HCT116 (cell line): ENCODE results near the gene SLAMF1. TPM values are rescaled to one million over a fixed set of nuclear protein-coding genes. Genes with fewer than 3 reads are reported as not detected.

Experiments used
- ATAC-seq: fragments of 200-7000 bp; cut with Tn5 transposase; 2 replicates; pipeline ENCODE4 v1.9.1; 2020; ENCODE audit warnings: mild to moderate bottlenecking, moderate library complexity
- BruUV-seq: library from RNA; stranded (reverse); fragments of 400-500 nt; replicated peaks from 2 replicates; lab custom pipeline; 2021; lab: Mats Ljungman, UMichigan
- CTCF ChIA-PET: fragments of 300-600 bp; sonication (Branson Sonifier 250); formaldehyde crosslinking; loops from one replicate; lab custom pipeline; 2021; ENCODE audit warnings: antibody characterized with exemption; lab: Charles Lee
- POLR2A ChIA-PET: fragments of 300-600, 350-600 bp; sonication (Branson Sonifier 250); formaldehyde crosslinking; loops from one replicate; lab custom pipeline; 2021; ENCODE audit warnings: antibody characterized with exemption; lab: Charles Lee
- RAD21 ChIA-PET, 2 experiments: fragments of 300-600 bp; sonication (Branson Sonifier 250); formaldehyde crosslinking; loops; one replicate each; lab custom pipeline; 2023; ENCODE audit warnings: low total read pairs in 2 of 2; ENCODE audit not compliant: uncharacterized antibody in 2 of 2, unreplicated experiment in 2 of 2, low non-redundant PET in 1 of 2; lab: Charles Lee
- DNase-seq: peaks from one replicate; pipeline ENCODE4 v3.0.0-alpha.2; 2010; ENCODE audit warnings: low read depth, low spot score
- H2AFZ ChIP-seq: fragments of 200-600 bp; shearing (Covaris generic), sonication (generic); 2 replicates; pipeline ENCODE4 v1.6.1; 2017; ENCODE audit warnings: low read depth, mixed run types, mixed read lengths, antibody characterized with exemption, low read length; ENCODE audit not compliant: poor library complexity, severe bottlenecking
- H3K27ac ChIP-seq: 2 replicates; pipeline ENCODE4 v1.5.1; 2012; ENCODE audit warnings: low read depth, low read length
- H3K27me3 ChIP-seq: fragments of 200-600 bp; sonication (generic); 2 replicates; pipeline ENCODE4 v1.6.1; 2016; ENCODE audit warnings: mixed run types, low read length, mixed read lengths; ENCODE audit not compliant: insufficient read depth
- H3K36me3 ChIP-seq, 2 experiments: fragments of 200-500 bp in 1 of 2; fragments of 200-600 bp in 1 of 2; sonication (Bioruptor generic) in 1 of 2; sonication (generic) in 1 of 2; 2 replicates each; pipeline versions ENCODE4 v1.5.1 to v1.6.1; 2014 to 2016; ENCODE audit warnings: low read length in 2 of 2, inconsistent platforms in 1 of 2, mixed read lengths in 1 of 2, mixed run types in 1 of 2; ENCODE audit not compliant: insufficient read depth in 2 of 2, control insufficient read depth in 1 of 2
- H3K4me1 ChIP-seq, 2 experiments: fragments of 200-600 bp in 1 of 2; sonication (generic) in 1 of 2; 2 replicates each; pipeline versions ENCODE4 v1.5.1 to v1.6.1; 2012 to 2017; ENCODE audit warnings: low read length in 2 of 2, inconsistent platforms in 1 of 2, mild to moderate bottlenecking in 1 of 2, mixed read lengths in 1 of 2, mixed run types in 1 of 2, moderate library complexity in 1 of 2; ENCODE audit not compliant: insufficient read depth in 2 of 2, control insufficient read depth in 1 of 2
- H3K4me2 ChIP-seq: fragments of 200-600 bp; sonication (generic); 2 replicates; pipeline ENCODE4 v1.6.1; 2017; ENCODE audit warnings: mixed run types, low read length, mixed read lengths
- H3K4me3 ChIP-seq, 2 experiments: fragments of 200-600 bp in 1 of 2; sonication (generic) in 1 of 2; replicated peaks in 1 of 2; 2 replicates each; pipeline ENCODE4 v1.5.1; 2011 to 2016; ENCODE audit warnings: low read length in 2 of 2, control low read depth in 1 of 2, low read depth in 1 of 2, mild to moderate bottlenecking in 1 of 2, mixed read lengths in 1 of 2, mixed run types in 1 of 2
- H3K79me2 ChIP-seq: fragments of 200-600 bp; sonication (generic); 2 replicates; pipeline ENCODE4 v1.6.1; 2017; ENCODE audit warnings: mild to moderate bottlenecking, mixed run types, low read length, moderate library complexity, mixed read lengths; ENCODE audit not compliant: insufficient read depth
- H3K9ac ChIP-seq: fragments of 200-600 bp; sonication (generic); 2 replicates; pipeline ENCODE4 v1.6.1; 2016; ENCODE audit warnings: low read length, mixed read lengths
- H3K9me2 ChIP-seq: fragments of 200-600 bp; sonication (generic), shearing (Covaris generic); 2 replicates; pipeline ENCODE4 v1.6.1; 2017; ENCODE audit warnings: mixed run types, mild to moderate bottlenecking, moderate library complexity; ENCODE audit not compliant: insufficient read depth
- H3K9me3 ChIP-seq, 2 experiments: fragments of 200-500 bp in 1 of 2; fragments of 200-600 bp in 1 of 2; sonication (Bioruptor generic) in 1 of 2; sonication (generic) in 1 of 2; 2 replicates each; pipeline ENCODE4 v1.6.1; 2014 to 2017; ENCODE audit warnings: low read length in 2 of 2, mixed read lengths in 2 of 2, inconsistent platforms in 1 of 2, low read depth in 1 of 2, mild to moderate bottlenecking in 1 of 2, mixed run types in 1 of 2, moderate library complexity in 1 of 2; ENCODE audit not compliant: control insufficient read depth in 1 of 2, insufficient read depth in 1 of 2
- H4K20me1 ChIP-seq: fragments of 200-600 bp; sonication (generic), shearing (Covaris generic); 2 replicates; pipeline ENCODE4 v1.6.1; 2017; ENCODE audit warnings: mixed run types, mild to moderate bottlenecking, moderate library complexity; ENCODE audit not compliant: insufficient read depth
- CBX3 ChIP-seq: IDR thresholded peaks from 2 replicates; pipeline ENCODE4 v1.6.1; 2012; ENCODE audit warnings: low read depth
- CEBPB ChIP-seq: IDR thresholded peaks from 2 replicates; pipeline ENCODE4 v1.6.1; 2012; ENCODE audit warnings: low read depth
- EGR1 ChIP-seq: IDR thresholded peaks from 2 replicates; pipeline ENCODE4 v1.6.1; 2012; ENCODE audit warnings: low read depth
- EZH2 ChIP-seq: fragments of 200-600 bp; sonication (generic); IDR thresholded peaks from 2 replicates; pipeline ENCODE4 v1.6.1; 2017; ENCODE audit warnings: antibody characterized with exemption, mixed run types
- FOSL1 ChIP-seq: IDR thresholded peaks from 2 replicates; pipeline ENCODE4 v1.6.1; 2012; ENCODE audit warnings: low read depth
- JUND ChIP-seq: IDR thresholded peaks from 2 replicates; pipeline ENCODE4 v1.6.1; 2012
- MAX ChIP-seq: IDR thresholded peaks from 2 replicates; pipeline ENCODE4 v1.6.1; 2012
- POLR2A ChIP-seq: IDR thresholded peaks from 2 replicates; pipeline ENCODE4 v1.7.0; 2011; ENCODE audit warnings: borderline replicate concordance; ENCODE audit not compliant: insufficient read depth, insufficient read length; ENCODE audit errors: extremely low read depth
- POLR2AphosphoS5 ChIP-seq: IDR thresholded peaks from 2 replicates; pipeline ENCODE4 v1.6.1; 2011; ENCODE audit warnings: mild to moderate bottlenecking, low read depth, low read length, moderate library complexity
- RAD21 ChIP-seq: IDR thresholded peaks from 2 replicates; pipeline ENCODE4 v1.6.1; 2012; ENCODE audit warnings: low read depth, mild to moderate bottlenecking
- SIN3A ChIP-seq: IDR thresholded peaks from 2 replicates; pipeline ENCODE4 v1.6.1; 2012; ENCODE audit warnings: low read depth
- SP1 ChIP-seq: IDR thresholded peaks from 2 replicates; pipeline ENCODE4 v1.6.1; 2012; ENCODE audit warnings: low read depth
- SRF ChIP-seq: IDR thresholded peaks from 2 replicates; pipeline ENCODE4 v1.6.1; 2012; ENCODE audit warnings: low read depth
- TCF7L2 ChIP-seq: IDR thresholded peaks from 2 replicates; pipeline ENCODE4 v1.7.0; 2011; ENCODE audit warnings: borderline replicate concordance, inconsistent platforms; ENCODE audit not compliant: insufficient read depth, insufficient read length; ENCODE audit errors: extremely low read depth
- YY1 ChIP-seq: IDR thresholded peaks from 2 replicates; pipeline ENCODE4 v1.6.1; 2011; ENCODE audit warnings: low read length, low read depth, moderate library complexity, mild to moderate bottlenecking; ENCODE audit not compliant: insufficient replicate concordance; ENCODE audit errors: extremely low read depth
- ZFX ChIP-seq: fragments of 450-650 bp; IDR thresholded peaks from 2 replicates; pipeline ENCODE4 v1.6.1; 2017
- ZNF274 ChIP-seq: fragments of 200-500 bp; sonication (Bioruptor generic); IDR thresholded peaks from 2 replicates; pipeline ENCODE4 v1.6.1; 2014; ENCODE audit warnings: mild to moderate bottlenecking, low read depth, low read length, inconsistent platforms
- intact Hi-C: fragments of 100-400 bp; cut with micrococcal nuclease; formaldehyde crosslinking; loops from 2 replicates; pipeline ENCODE4 v1.10.0; 2022
- total RNA-seq: library from RNA; stranded (reverse); gene quantifications from one replicate; pipeline ENCODE4 v1.2.1, GENCODE V29; 2021; ENCODE audit not compliant: unreplicated experiment
- TF ChIP-seq, protein P1 (sequence below), 3 experiments: fragments of 200-600 bp in 1 of 3; sonication (generic) in 1 of 3; IDR thresholded peaks in 2 of 3; conservative IDR thresholded peaks in 1 of 3; 2 replicates each; pipeline ENCODE4 v1.5.1; 2012 to 2017; ENCODE audit warnings: low read depth in 2 of 3, low read length in 2 of 3, antibody characterized with exemption in 1 of 3, borderline replicate concordance in 1 of 3, control low read depth in 1 of 3, mild to moderate bottlenecking in 1 of 3, mixed read lengths in 1 of 3, mixed run types in 1 of 3, moderate library complexity in 1 of 3; ENCODE audit not compliant: insufficient read depth in 1 of 3
- TF ChIP-seq, protein P2 (sequence below): IDR thresholded peaks from 2 replicates; pipeline ENCODE4 v1.6.1; 2012; ENCODE audit warnings: low read depth
- TF ChIP-seq, protein P3 (sequence below): IDR thresholded peaks from 2 replicates; pipeline ENCODE4 v1.6.1; 2011; ENCODE audit warnings: mild to moderate bottlenecking, low read length, moderate library complexity; ENCODE audit not compliant: insufficient replicate concordance; ENCODE audit errors: extremely low read depth

SLAMF1 gene
- total RNA-seq, 1 experiment from 2014 or later = 0.30 TPM

- H3K4me3 ChIP-seq = no peak overlapping the region
- no peaks in the 10 kb centered on the region for H4K20me1 ChIP-seq
- ChIA-PET POLR2A (no interaction called here), CTCF (no interaction called here), RAD21 (interaction anchor here in 1 of 2 experiments (0.5 kb wide), 1 partner anchor 97 kb away, joined by 4 read pairs; no protein-coding TSS in a partner anchor)
- peaks cover 0 to 8% of the 10 kb centered on the region in 2 experiments; a peak in 2 of 4 replicates for H3K4me1 ChIP-seq
- no peaks in the 10 kb centered on the region for H3K27me3 ChIP-seq
- no peaks in the 10 kb centered on the region for H3K36me3 ChIP-seq
- TF ChIP-seq SP1 (no peak), FOSL1 (no peak), ZNF274 (no peak), MAX (no peak), POLR2A (no peak), ZFX (no peak), CEBPB (no peak), EGR1 (no peak), POLR2AphosphoS5 (no peak), TCF7L2 (no peak), EZH2 (no peak), JUND (no peak), SIN3A (no peak), CBX3 (no peak), SRF (no peak), YY1 (no peak), RAD21 (no peak)
- TF ChIP-seq, protein P1, sequence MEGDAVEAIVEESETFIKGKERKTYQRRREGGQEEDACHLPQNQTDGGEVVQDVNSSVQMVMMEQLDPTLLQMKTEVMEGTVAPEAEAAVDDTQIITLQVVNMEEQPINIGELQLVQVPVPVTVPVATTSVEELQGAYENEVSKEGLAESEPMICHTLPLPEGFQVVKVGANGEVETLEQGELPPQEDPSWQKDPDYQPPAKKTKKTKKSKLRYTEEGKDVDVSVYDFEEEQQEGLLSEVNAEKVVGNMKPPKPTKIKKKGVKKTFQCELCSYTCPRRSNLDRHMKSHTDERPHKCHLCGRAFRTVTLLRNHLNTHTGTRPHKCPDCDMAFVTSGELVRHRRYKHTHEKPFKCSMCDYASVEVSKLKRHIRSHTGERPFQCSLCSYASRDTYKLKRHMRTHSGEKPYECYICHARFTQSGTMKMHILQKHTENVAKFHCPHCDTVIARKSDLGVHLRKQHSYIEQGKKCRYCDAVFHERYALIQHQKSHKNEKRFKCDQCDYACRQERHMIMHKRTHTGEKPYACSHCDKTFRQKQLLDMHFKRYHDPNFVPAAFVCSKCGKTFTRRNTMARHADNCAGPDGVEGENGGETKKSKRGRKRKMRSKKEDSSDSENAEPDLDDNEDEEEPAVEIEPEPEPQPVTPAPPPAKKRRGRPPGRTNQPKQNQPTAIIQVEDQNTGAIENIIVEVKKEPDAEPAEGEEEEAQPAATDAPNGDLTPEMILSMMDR (IDR thresholded peaks at IDR 0.05 in 2 of 3, conservative IDR thresholded peaks at IDR 0.05 in 1 of 3; ENCODE audit: borderline replicate concordance in 1 of 3, insufficient read depth in 1 of 3, low read depth in 2 of 3, low read length in 2 of 3) = no peak
- TF ChIP-seq, protein P2, sequence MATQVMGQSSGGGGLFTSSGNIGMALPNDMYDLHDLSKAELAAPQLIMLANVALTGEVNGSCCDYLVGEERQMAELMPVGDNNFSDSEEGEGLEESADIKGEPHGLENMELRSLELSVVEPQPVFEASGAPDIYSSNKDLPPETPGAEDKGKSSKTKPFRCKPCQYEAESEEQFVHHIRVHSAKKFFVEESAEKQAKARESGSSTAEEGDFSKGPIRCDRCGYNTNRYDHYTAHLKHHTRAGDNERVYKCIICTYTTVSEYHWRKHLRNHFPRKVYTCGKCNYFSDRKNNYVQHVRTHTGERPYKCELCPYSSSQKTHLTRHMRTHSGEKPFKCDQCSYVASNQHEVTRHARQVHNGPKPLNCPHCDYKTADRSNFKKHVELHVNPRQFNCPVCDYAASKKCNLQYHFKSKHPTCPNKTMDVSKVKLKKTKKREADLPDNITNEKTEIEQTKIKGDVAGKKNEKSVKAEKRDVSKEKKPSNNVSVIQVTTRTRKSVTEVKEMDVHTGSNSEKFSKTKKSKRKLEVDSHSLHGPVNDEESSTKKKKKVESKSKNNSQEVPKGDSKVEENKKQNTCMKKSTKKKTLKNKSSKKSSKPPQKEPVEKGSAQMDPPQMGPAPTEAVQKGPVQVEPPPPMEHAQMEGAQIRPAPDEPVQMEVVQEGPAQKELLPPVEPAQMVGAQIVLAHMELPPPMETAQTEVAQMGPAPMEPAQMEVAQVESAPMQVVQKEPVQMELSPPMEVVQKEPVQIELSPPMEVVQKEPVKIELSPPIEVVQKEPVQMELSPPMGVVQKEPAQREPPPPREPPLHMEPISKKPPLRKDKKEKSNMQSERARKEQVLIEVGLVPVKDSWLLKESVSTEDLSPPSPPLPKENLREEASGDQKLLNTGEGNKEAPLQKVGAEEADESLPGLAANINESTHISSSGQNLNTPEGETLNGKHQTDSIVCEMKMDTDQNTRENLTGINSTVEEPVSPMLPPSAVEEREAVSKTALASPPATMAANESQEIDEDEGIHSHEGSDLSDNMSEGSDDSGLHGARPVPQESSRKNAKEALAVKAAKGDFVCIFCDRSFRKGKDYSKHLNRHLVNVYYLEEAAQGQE = no peak
- TF ChIP-seq, protein P3, sequence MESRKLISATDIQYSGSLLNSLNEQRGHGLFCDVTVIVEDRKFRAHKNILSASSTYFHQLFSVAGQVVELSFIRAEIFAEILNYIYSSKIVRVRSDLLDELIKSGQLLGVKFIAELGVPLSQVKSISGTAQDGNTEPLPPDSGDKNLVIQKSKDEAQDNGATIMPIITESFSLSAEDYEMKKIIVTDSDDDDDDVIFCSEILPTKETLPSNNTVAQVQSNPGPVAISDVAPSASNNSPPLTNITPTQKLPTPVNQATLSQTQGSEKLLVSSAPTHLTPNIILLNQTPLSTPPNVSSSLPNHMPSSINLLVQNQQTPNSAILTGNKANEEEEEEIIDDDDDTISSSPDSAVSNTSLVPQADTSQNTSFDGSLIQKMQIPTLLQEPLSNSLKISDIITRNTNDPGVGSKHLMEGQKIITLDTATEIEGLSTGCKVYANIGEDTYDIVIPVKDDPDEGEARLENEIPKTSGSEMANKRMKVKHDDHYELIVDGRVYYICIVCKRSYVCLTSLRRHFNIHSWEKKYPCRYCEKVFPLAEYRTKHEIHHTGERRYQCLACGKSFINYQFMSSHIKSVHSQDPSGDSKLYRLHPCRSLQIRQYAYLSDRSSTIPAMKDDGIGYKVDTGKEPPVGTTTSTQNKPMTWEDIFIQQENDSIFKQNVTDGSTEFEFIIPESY = no peak
- H3K9me3 ChIP-seq = no peaks in the 10 kb centered on the region; a peak in 1 of 4 replicates
- H3K9ac ChIP-seq = no peak overlapping the region
- H3K27ac ChIP-seq = no peak overlapping the region
- no peaks in the 10 kb centered on the region for H3K9me2 ChIP-seq
- H2AFZ ChIP-seq = no peak overlapping the region
- no peak for DNase-seq
- no TSS peak for BruUV-seq
- H3K79me2 ChIP-seq = no peaks in the 10 kb centered on the region
- no peak for ATAC-seq
- no peak overlapping the region for H3K4me2 ChIP-seq
- intact Hi-C loops = no loop called here
These were observed 25.0 kb upstream of the SLAMF1 start for GRCh38 chr1:160671603-160672517.
